HG02610 (cell line): ENCODE results near the gene FAM240B.

Experiments
- ATAC-seq: cut with Tn5 transposase; IDR thresholded peaks from one replicate; pipeline ENCODE4 v1.9.1; 2021; ENCODE audit warnings: mild to moderate bottlenecking, moderate library complexity; ENCODE audit not compliant: unreplicated experiment

The FAM240B gene

GRCh38 chr9:38671372-38671731 is 48.6 kb downstream of the FAM240B start:
- no peak for ATAC-seq

GRCh38 chr9:38670542-38671371 is 49.2 kb downstream of the FAM240B start:
- no peak for ATAC-seq

DNA sequence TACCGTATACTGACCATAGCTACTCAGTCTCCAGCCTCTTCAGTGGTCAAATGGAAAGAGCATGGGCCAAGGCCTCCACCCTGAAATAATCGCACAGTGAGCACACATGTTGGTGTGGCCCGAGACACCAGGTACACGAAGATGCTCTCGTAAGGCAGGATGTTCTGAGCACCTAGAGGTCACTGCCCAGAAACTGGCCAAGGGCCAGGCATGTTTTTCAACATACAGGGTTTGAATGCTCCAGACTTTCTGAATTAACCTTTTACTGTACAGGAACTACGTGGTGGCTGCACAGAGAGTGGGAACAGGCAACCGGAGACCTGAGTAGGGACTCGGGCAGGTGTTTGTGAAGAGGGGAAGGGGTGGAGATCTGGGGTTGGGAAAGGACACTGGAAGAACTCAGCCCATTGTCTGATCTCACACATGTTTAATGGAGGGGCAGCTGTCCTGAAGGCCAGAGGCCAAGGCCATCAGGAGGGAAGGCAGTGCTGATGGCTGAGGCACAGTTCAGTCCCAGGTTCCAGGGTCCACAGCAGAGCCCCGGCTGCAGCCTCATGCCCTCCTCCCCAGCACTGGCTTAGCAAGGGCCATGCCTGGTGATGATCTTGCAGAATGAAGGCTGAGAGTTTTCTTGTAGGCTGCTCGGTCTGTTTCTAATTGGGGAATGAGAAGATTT is 51.0 kb downstream of the FAM240B start:
- no peak for ATAC-seq

DNA sequence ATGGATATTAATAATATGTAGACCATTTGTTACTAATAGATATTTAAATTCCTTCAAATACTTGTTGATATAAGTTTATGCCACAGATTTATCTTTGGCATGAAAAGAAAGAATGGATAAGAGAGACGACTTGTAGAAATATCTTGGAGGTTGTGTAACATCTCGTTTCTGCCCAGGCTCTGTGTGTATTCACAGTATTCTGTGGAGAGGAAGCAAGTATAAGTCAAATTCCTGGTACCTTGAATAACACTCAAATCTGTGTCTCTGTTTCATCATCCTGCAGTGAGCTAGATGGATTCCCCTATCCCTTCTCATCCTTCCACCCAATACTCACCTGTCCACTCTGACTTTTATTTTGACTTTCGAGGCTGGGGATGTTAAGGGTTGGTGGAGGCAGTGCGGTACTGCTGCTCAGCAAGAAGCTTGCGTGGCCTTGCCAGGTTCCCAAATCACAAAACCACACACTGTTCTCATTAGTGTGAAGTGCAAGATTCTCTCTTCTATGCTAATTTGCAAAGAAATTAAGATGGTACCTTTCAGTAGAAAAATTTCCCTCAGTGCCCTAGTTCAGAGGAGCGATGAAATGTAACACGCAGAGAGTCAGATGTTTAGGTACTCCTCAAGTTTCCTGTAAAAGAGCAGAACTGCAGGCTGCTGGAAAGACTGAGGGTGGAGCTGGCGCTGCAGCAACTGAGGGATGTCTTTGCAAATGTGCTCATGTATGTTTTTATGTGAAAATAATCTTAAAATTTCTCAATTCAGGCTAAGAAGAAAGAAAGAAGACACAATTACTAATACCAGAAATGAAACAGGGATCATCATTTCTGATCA is 57.0 kb downstream of the FAM240B start:
- ATAC-seq, result no peak

DNA sequence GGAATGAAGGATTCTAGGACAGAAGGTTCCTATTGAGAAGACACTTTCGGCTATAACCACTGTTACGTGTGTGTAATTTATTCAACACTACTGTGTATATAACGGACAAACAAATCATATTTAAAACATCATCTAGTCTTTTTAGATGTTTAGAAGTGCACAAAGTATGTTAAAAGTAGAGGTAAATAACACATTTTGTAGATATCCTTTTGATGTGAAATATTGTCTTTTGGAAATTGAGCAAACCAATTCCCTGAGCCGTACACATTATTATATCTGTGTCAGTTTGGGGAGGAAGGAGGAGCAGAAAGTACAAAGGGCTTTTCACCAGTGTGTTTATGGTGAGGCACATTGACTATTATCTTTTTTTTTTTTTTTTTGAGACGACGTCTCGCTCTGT is 60.4 kb downstream of the FAM240B start:
- ATAC-seq, result no peak

DNA sequence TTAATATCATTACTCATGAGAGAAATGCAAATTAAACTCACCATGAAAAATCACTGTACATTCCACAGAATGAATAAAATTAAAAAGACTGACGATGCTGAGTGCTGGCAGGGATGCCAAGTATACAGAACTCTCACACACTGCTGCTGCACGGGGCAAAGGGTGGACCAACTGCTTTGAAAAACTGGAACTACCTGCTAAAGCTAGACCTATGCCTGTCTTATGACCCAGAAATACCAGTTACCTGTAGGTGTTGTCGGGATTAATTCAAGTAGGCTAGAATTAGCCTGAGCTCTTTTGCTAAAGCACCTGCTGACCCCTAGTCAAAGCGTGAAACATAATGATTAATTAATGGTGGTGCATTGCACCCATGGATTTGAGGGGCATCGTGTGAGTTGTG is 63.0 kb downstream of the FAM240B start:
- ATAC-seq, result no peak

DNA sequence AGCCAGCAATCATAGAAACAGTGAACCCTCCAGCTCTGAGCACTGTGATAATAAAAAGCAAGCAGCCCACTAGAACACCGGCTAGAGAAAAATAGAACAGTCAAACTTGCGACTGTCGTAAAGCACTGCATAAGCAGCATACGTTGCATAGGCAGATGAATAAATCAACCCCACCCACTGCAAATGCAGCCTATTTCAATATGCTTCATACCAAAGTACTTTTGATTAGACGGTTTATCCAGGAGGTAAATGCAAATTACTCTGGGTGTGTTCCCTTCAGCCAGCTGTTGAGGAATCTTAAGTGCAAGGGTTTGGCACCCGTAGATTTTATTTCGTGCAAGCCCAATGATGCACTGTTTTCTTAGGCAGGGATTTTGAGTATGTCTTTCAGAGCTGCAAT is 67.4 kb downstream of the FAM240B start:
- no peak for ATAC-seq

GRCh38 chr9:38652044-38652443 is 67.9 kb downstream of the FAM240B start:
- ATAC-seq, result no peak

DNA sequence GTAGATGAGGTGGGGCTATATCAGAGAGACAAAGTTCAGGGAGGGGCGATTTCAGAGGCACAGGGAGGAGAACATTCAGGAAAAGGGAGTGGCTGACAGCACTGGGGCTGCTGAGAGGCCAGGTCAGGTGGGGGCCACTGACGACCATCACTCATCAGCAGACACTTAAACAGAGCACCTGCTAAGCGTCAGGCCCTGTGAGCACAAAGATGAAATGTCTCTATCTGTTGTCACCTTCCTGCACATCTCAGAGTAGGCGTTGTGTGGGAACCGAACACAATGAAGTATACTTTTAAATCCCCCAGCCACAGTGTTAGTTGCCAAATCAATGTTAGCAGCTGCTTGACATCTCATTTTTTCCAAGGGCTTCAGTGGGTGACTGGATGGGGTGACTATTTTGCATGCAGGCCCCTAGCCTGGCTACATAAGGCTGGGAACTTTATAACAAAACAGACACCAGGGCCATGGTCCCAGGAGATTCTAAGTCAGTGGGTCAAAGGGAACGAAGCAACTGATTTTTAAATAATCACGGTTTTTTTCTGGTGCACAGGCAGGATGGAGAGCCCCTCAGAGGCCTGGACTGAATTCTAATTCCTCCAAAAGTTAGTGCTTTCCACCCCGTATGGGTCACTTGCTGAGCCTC is 68.4 kb downstream of the FAM240B start:
- no peak for ATAC-seq

DNA sequence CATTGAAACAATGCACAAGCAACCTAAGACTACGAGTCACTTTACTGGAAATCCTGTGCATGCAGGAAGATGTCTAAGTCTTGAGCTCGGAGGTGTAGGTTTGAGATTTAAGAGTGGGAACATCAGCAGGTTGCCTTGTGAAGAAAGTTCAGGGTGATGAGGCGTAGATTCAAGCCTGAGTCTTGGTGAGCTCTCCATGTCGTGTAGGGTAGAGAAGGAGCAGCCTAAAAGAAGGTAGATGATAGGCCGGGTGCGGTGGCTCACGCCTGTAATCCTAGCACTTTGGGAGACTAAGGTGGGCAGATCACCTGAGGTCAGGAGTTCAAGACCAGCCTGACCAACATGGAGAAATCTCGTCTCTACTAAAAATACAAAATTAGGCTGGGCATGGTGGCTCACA is 69.4 kb downstream of the FAM240B start:
- no peak for ATAC-seq

DNA sequence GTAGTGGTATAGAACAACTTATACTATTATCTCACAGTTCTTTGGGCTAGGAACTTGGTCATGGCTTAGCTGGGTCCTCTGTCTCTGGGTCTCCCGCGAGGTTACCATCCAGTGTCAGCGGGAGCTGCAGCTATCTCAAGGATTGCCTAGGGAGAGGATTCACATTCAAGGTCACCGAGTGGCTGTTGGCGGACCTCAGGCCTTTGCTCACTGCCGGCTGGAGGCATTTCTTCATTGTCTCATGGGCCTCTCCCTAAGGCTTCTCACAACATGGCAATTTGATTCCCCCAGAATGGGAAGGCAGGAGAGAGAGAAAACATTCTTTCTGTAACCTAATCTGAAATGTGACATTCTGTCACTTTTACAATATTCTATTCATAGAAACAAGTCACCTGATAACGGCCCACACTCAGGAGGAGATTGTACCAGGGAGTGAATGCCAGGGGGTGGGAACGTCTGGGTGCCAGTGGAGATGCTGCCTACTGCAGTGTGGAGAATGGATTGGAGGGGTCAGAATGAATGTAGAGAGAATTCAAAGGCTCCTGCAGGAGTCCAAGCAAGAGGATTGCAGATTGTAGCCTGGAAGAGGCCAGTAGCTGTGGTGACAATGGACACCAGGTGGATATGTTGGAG is 70.1 kb downstream of the FAM240B start:
- no peak for ATAC-seq

DNA sequence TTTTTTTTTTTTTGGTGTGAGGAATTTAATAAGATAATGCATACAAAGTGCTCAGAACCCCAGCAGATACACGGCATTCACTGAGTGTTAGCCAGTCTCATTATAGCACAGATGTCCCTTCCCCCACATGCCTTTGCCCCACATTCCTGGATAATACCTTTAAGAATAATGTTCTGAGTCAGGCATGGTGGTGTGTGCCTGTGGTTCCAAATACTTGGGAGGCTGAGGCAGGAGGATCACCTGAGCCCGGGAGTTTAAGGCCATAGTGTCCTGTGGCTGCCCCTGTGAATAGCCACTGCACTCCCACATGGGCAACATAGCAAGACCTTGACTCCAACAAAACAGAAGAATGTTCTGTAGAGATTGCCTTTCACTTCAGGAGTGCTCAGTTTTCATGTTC is 75.3 kb downstream of the FAM240B start:
- ATAC-seq, result no peak
